Skeletal muscle satellite cell (primary cell): Measurements from ENCODE around the gene KLHL12.

Experiments
- H3K27me3 ChIP-seq: 2 replicates; pipeline ENCODE4 v1.7.0; 2013; ENCODE audit warnings: low read length; ENCODE audit not compliant: control insufficient read depth, insufficient read depth
- H3K36me3 ChIP-seq: 2 replicates; pipeline ENCODE4 v1.7.0; 2013; ENCODE audit warnings: mild to moderate bottlenecking, control low read depth, low read length; ENCODE audit not compliant: insufficient read depth
- H3K4me1 ChIP-seq: 2 replicates; pipeline ENCODE4 v1.7.0; 2013; ENCODE audit warnings: low read length; ENCODE audit not compliant: control insufficient read depth, insufficient read depth
- H3K4me2 ChIP-seq: 2 replicates; pipeline ENCODE4 v1.7.0; 2013; ENCODE audit warnings: mild to moderate bottlenecking, low read length
- H3K4me3 ChIP-seq: 2 replicates; pipeline ENCODE4 v1.7.0; 2013; ENCODE audit warnings: low read length
- H3K9ac ChIP-seq: 2 replicates; pipeline ENCODE4 v1.7.0; 2013; ENCODE audit warnings: mild to moderate bottlenecking, low read depth, low read length, moderate library complexity
- H3K9me3 ChIP-seq: replicated peaks from 2 replicates; pipeline ENCODE4 v1.7.0; 2013; ENCODE audit warnings: mild to moderate bottlenecking, control low read depth, low read length

The KLHL12 gene

GRCh38 chr1:202879128-202879527, 47.9 kb downstream of the KLHL12 start:
- Histone ChIP-seq H3K4me2 (no peak overlapping the region), H3K4me3 (no peak overlapping the region), H3K4me1 (no peaks in the 10 kb centered on the region), H3K9ac (no peak overlapping the region), H3K36me3 (peaks cover 16% of the 10 kb centered on the region), H3K9me3 (no peaks in the 10 kb centered on the region), H3K27me3 (no peaks in the 10 kb centered on the region)

- Histone ChIP-seq H3K27me3 (no peaks in the 10 kb centered on the region), H3K9ac (no peak overlapping the region), H3K4me3 (no peak overlapping the region), H3K36me3 (no peaks in the 10 kb centered on the region), H3K4me1 (no peaks in the 10 kb centered on the region), H3K4me2 (no peak overlapping the region), H3K9me3 (no peaks in the 10 kb centered on the region)
These were observed 54.0 kb downstream of the KLHL12 start for GRCh38 chr1:202873026-202873425.

- no peaks in the 10 kb centered on the region for H3K9me3 ChIP-seq
These were observed 55.7 kb downstream of the KLHL12 start for GRCh38 chr1:202871367-202871766.

GRCh38 chr1:202862679-202863560, 64.1 kb downstream of the KLHL12 start:
- Histone ChIP-seq H3K4me3 (no peak overlapping the region), H3K27me3 (peaks cover 16% of the 10 kb centered on the region), H3K36me3 (no peaks in the 10 kb centered on the region), H3K4me2 (no peak overlapping the region), H3K4me1 (peaks cover 4% of the 10 kb centered on the region), H3K9me3 (no peaks in the 10 kb centered on the region), H3K9ac (no peak overlapping the region)

More at GRCh38 chr1:202871367-202871766, 55.7 kb downstream of the KLHL12 start:
- no peaks in the 10 kb centered on the region for H3K36me3 ChIP-seq
- H3K4me2 ChIP-seq: no peak overlapping the region
- no peaks in the 10 kb centered on the region for H3K4me1 ChIP-seq
- no peak overlapping the region for H3K4me3 ChIP-seq
- no peaks in the 10 kb centered on the region for H3K27me3 ChIP-seq
- H3K9ac ChIP-seq: no peak overlapping the region

GRCh38 chr1:202861420-202862132, 65.5 kb downstream of the KLHL12 start:
- peak overlapping the region; percentile 82 for H3K4me3 ChIP-seq
- no peaks in the 10 kb centered on the region for H3K36me3 ChIP-seq
- H3K9ac ChIP-seq: peak overlapping the region; percentile 42
- no peaks in the 10 kb centered on the region for H3K9me3 ChIP-seq
- H3K27me3 ChIP-seq: peaks cover 16% of the 10 kb centered on the region
- H3K4me2 ChIP-seq: peak overlapping the region; percentile 99
- peaks cover 4% of the 10 kb centered on the region for H3K4me1 ChIP-seq

- peak overlapping the region; percentile 42 for H3K9ac ChIP-seq
These were observed 66.2 kb downstream of the KLHL12 start for GRCh38 chr1:202860744-202861419.

GRCh38 chr1:202858789-202859414, 68.1 kb downstream of the KLHL12 start:
- H3K36me3 ChIP-seq: no peaks in the 10 kb centered on the region
- H3K4me3 ChIP-seq: no peak overlapping the region
- H3K9me3 ChIP-seq: no peaks in the 10 kb centered on the region
- H3K4me2 ChIP-seq: no peak overlapping the region
- H3K27me3 ChIP-seq: peaks cover 4% of the 10 kb centered on the region
- peaks cover 4% of the 10 kb centered on the region for H3K4me1 ChIP-seq
- H3K9ac ChIP-seq: no peak overlapping the region

More at GRCh38 chr1:202860744-202861419, 66.2 kb downstream of the KLHL12 start:
- no peaks in the 10 kb centered on the region for H3K36me3 ChIP-seq
- peaks cover 4% of the 10 kb centered on the region for H3K4me1 ChIP-seq
- peaks cover 12% of the 10 kb centered on the region for H3K27me3 ChIP-seq
- no peaks in the 10 kb centered on the region for H3K9me3 ChIP-seq
- peak overlapping the region; percentile 82 for H3K4me3 ChIP-seq
- peak overlapping the region; percentile 99 for H3K4me2 ChIP-seq

- Histone ChIP-seq H3K4me2 (no peak overlapping the region), H3K9me3 (no peaks in the 10 kb centered on the region), H3K9ac (no peak overlapping the region), H3K36me3 (no peaks in the 10 kb centered on the region), H3K4me3 (no peak overlapping the region), H3K4me1 (peaks cover 4% of the 10 kb centered on the region), H3K27me3 (peaks cover 4% of the 10 kb centered on the region)
These were observed 68.7 kb downstream of the KLHL12 start for GRCh38 chr1:202858331-202858730.

GRCh38 chr1:202857136-202857610, 69.9 kb downstream of the KLHL12 start:
- H3K4me3 ChIP-seq: no peak overlapping the region

GRCh38 chr1:202856014-202856413, 71.0 kb downstream of the KLHL12 start:
- Histone ChIP-seq H3K27me3 (no peaks in the 10 kb centered on the region), H3K9me3 (no peaks in the 10 kb centered on the region), H3K9ac (no peak overlapping the region), H3K4me3 (no peak overlapping the region), H3K36me3 (no peaks in the 10 kb centered on the region), H3K4me2 (no peak overlapping the region), H3K4me1 (peaks cover 4% of the 10 kb centered on the region)

More at GRCh38 chr1:202857136-202857610, 69.9 kb downstream of the KLHL12 start:
- Histone ChIP-seq H3K27me3 (no peaks in the 10 kb centered on the region), H3K9me3 (no peaks in the 10 kb centered on the region), H3K9ac (no peak overlapping the region), H3K36me3 (no peaks in the 10 kb centered on the region), H3K4me2 (no peak overlapping the region), H3K4me1 (peaks cover 4% of the 10 kb centered on the region)

- no peaks in the 10 kb centered on the region for H3K36me3 ChIP-seq
- H3K4me3 ChIP-seq: no peak overlapping the region
- H3K9me3 ChIP-seq: no peaks in the 10 kb centered on the region
- no peaks in the 10 kb centered on the region for H3K27me3 ChIP-seq
- H3K4me2 ChIP-seq: no peak overlapping the region
- H3K9ac ChIP-seq: no peak overlapping the region
- no peaks in the 10 kb centered on the region for H3K4me1 ChIP-seq
These were observed 72.2 kb downstream of the KLHL12 start for GRCh38 chr1:202854787-202855186.
